Germinal center (tissue), 1 donor: ENCODE measurements around the gene ADAM10.

Source experiments
- DNase-seq: peaks from one replicate; pipeline ENCODE4 v3.0.0; 2012; ENCODE audit warnings: mixed read lengths, low spot score

The ADAM10 gene

DNA sequence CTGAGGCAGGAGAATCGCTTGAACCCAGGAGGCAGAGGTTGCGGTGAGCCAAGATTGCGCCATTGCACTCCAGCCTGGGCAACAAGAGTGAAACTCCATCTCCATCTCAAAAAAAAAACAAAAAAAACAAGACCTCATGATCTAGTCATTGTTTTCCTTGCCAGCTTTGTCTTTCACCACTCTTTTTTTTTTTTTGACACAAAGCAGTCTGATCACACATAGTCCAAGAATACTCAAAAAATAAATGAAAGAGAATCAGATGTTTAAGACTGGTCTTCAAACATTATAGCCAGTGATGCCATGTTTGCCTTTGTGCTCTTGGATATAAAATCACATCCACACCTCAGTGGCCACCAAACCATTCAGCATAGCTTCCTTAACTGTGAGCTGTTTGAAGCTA lies 5.8 kb upstream of the ADAM10 start:
- DNase-seq = no peak

DNA sequence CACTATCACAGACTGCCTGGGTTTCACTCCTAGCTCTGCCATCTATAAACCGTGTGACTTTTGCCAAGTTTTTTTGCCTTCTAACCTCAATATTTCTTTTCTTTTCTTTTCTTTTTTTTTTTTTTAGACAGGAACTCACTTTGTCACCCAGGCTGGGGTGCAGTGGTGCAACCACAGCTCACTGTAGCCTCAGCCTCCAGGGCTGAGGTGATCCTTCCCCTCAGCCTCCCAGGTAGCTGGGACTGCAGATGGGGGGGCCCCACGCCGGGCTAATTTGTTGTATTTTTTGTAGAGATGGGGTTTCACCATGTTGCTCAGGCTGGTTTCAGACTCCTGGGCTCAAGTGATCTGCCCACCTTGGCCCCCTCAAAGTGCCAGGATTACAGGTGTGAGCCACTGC lies 3.2 kb upstream of the ADAM10 start:
- no peak for DNase-seq

DNA sequence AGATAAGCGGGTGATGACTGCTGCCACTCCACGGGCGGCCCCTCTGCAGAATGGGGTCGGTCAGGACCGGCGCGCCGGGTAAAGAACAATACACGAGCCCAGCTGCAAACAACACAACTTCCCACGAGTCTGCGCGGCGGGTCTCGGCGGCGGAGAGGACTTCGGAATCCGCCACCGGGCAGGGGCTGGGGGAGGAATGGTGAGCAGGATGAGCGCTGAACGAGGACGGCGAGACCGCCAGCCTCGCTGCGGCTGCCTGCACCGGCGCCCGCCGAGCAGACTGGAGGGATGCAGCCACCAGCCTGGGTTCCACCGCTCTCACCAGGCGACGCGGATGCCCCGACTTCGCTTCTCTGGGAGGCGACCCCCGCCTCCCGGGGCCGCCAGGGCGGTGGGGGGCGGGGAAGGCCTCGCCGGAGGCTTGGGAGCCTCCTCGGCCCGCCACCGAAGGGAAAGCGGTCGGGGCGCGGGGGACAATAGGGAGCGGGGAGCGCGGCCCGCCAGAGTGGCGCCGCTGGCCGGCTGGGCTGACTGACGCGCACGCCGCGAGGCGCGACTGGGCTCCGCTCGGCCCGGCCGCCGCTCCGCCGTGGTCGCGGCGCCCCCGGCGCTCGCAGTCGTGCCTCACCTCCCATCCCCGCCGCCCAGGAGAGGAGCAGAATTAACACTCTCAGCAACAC lies 515 bp downstream of the ADAM10 start:
- peak; percentile 59 for DNase-seq

DNA sequence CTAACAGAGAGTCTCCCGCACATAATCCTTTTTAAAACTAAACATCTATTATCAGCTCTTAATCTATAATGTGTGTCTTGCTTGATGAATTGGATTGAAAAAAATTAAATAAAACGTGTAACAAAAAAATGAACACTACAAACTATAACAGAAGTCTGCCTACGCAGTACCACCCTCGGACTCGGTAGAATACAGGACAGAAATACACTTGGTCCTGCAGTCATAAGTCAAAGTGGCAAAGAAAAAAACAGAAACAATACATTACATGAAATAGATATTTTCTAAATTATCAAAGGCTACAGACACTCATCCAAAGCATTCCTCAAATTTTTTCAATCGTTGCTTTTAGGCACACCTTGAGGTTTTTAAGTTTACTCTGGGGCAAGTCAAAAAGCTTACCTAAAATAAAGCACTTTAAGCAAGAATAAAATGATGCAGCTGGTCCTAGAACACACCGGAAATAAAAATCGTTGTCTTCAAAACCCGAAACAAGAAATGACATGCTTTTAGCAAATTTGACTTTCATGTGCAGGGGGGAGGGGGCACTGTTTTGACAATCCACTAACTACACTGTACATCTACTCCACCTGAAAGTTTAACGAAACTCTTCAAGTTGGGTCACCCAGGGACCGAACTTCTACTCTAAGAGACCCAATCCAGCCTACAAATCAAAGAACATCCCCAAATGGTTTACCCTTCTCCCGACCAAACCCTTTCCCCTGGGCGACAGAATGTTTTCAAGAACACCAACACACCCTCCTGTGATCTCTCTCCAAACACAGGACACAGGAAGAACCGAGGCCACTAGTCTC lies 1.3 kb downstream of the ADAM10 start:
- DNase-seq = peak; percentile 18

DNA sequence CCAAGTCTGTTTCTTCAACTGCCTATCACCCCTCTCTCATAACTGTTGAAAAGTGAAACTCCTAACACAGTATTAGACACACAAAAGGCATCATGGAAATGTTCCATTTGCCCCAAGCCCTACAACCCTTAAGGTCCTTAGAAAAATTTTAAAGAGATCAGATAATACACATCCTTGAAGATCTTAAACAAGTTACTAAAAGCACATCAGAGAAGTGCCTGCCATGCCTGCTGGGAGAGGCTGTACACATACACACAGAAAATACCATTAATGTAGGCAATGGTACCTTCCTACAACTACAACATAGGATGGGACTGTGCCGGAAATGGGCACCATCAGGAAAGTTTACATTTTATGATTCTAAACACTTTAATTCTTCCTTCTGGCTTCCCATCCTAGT lies 3.3 kb downstream of the ADAM10 start:
- no peak for DNase-seq

DNA sequence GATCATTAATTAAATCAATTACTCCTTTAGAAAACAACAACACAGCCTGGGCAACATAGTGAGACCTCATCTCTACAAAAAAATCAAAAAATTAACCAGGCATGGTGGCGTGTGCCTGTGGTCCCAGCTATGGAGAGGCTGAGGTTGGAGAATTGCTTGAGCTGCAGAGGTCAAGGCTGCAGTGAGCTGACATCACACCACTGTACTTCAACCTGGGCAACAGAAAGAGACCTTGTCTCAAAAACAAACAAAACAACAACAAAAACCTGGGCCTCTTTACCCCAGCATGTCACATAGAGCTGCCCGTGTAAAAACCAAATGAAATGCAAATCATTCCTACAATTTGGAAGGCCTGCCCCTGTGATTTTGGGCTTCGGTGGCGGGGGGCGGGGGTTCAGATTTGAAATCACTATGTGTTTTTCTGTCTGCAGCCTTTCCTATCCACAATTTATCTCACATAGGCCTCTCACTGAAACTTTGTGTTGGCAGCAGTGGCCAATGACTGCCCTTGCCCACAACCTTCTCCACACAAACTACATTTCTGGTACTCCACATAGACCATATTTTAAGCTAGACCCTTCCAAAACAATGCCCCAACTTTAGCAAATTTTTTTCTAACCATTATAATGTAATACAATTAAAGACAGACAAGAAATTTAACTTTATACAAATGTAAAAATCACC lies 6.5 kb downstream of the ADAM10 start:
- DNase-seq = no peak

DNA sequence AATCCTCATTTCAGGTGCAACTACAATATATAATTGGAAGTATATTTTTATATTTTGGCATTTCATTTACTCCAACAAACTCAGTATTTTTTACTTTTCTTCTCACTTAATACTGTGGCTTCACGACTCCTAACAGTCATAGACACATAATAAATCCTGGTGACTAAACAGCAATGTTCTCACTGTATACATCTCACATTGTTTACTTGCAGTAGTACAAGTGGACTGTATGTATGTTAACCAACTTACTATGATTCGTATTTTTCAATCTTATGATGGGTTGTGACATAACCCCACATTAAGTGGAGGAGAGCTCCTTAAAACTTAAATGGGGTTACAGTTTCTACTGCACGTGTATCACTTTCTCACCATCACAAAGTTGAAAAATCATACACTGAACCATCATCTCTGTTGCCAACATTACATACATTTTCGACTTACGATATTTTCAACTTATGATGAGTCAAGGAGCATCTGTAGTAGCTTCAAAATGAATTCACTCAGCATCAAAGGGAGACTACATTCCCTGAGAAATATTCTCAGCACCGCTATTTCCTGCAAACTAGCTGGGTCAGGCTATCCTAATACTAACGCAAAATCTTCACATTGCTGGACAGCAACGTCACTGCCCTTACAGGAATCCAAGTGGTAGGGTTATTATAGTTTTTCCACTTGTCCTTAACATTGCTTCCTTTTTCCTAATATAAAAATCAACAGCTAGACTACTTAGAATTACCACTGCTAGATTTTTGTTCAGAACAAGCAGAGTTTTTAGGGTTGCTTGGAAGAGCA lies 7.3 kb downstream of the ADAM10 start:
- no peak for DNase-seq

DNA sequence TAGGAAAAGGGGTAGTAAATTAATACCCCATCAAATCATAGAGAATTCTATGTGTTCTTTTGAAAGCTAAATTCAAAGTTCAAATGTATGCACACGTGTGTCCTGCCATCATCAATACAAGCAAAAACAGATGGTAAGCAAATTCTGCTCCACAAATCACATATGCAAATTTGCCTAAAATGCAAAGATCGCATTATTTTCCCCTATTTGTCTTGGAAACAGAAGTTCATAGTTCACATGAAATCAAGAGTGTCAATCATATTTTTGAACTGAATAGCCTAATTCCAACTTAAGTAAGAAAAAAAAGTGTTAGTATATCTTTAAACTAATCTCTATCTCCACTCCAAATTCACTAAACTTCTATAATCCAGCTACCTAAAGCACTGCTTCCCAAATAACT lies 8.5 kb downstream of the ADAM10 start:
- no peak for DNase-seq

DNA sequence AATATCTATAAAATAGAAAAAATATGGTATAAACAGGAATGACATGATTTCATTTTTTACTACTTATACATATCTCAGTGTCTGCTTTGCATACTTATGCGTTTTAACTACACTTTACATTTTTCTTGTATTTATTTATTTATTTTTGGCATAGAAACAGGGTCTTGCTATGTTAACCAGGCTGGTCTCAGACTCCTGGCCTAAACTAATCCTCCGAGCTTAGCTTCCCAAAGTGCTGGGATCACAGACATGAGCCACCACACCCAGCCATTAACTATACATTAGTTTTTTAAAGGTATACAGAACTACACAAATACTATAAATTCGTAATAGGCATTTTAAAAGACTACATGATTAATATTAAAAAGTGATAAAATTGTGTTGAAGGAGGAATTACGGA lies 9.1 kb downstream of the ADAM10 start:
- DNase-seq = no peak

DNA sequence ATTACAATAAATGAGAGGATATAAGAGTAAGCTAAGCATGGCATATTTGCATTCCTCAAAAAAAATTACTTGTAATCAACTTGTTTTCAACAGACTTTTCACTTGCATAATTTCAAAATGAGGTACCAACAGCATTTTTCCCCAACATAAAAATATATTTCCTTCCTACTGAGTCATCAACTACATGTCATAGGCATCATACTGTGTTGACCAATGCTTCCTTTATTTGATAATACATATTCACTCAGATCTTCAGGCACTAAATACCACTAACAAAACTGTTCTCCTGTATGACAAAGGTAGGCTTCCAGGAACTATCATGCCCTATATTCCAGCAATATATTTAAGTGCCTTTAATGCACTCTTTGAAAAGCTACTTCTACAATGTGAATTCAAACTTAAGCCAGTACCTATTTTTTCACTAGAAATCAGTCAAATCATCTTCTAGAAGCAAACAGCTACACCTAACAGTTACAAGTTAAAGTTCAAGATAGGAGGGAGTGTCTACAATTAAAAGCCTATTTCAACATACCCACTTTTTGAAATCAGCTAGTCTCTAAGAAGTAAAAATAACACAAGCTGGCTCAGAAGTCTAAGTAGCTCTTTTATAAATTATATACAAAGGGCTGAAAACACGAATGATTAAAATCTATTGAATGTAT lies 11.3 kb downstream of the ADAM10 start:
- DNase-seq = no peak

DNA sequence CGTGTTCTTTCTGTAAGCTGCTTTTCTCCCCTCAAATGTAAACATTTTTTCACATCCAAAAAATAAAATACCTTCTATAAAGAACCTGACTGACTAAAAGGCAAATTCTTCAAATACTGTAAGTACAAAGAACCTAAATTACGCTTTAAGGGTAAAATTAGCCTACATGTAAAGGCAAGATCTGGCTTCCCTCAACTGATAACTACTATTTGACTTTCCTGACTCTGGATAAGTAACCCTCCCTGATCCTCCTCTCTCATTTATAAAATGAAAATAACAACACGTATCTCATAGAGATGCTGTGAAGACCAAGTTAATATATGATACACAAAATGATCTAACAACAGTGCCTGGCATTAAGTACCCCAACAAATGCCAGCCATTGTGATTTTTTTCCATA lies 12.2 kb downstream of the ADAM10 start:
- DNase-seq = no peak

DNA sequence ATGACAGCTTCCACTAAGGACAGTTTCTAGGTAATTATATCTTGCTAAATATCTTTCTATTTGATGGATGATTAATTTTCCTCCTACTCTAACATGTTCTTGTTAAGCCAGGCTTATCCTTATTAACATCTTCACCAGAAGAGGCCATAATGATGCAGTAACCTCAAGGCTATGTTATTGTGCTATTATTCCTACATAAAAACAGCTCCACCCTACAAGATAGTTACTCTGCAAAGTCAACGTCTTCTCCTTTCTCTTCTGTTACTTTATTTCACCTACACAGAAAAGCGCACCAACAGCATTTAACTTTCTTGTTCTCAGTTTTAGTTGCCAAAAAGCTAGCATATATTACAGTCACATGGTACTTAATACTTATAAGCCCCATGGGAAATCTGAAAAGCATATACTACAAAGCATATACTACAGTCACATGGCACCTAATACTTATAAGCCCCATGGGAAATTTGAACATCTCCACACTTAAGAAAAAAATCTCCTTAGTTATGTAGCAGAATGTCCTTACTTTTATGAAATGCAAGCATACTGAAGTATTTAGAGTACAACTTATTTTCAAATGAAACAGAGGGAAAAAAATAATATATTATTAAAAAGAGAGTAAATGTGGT lies 13.4 kb downstream of the ADAM10 start:
- DNase-seq = no peak

DNA sequence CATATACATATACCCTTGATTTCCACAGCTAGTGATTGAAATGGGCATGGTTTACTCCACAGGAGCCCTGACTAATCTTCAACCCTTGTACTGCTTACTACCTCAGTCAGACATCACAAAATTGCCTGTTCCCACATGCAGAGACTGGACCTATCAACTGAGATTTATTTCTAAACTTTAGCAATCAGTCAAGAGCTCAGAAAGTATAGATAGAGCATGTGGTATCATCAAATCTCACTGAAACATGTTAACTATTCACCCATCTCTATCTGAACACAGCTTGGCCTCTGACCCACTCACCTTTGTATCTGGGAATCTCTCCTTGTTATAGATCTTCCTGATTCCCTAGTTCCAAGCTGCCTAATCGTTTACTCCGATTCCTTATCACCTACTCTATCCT lies 14.6 kb downstream of the ADAM10 start:
- DNase-seq = no peak

DNA sequence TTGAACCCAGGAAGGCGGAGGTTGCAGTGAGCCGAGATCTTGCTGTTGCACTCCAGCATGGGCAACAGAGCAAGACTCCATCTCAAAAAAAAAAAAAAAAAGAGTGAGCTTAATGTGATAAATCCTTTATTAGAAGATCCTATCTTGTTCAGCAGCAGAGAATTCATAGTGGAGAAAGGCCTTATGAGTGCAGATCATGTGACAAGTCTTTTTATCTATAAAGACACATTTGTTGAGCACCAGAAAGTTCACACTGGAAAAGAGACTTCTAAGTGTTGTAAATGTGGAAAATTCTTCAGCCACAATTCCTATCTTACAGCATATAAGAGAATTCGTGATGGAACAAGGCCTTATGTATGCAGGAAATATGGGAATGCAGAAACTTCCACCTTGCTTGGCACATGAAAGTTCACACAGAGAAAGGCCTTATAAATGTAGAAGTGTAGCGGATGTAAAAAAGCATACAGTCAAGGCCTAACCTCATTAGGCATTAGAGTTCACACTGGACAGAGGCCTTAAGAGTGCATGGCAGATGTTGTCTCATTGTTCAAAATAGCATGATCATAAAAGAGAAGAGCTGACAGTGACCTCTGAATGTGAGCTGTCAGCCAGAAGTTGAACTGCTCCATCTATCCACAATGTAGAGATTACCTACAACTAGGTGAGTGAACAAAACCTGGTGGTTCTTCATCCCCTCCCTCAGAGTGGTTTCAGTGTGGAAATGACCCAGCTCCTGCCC lies 16.7 kb downstream of the ADAM10 start:
- DNase-seq = no peak

DNA sequence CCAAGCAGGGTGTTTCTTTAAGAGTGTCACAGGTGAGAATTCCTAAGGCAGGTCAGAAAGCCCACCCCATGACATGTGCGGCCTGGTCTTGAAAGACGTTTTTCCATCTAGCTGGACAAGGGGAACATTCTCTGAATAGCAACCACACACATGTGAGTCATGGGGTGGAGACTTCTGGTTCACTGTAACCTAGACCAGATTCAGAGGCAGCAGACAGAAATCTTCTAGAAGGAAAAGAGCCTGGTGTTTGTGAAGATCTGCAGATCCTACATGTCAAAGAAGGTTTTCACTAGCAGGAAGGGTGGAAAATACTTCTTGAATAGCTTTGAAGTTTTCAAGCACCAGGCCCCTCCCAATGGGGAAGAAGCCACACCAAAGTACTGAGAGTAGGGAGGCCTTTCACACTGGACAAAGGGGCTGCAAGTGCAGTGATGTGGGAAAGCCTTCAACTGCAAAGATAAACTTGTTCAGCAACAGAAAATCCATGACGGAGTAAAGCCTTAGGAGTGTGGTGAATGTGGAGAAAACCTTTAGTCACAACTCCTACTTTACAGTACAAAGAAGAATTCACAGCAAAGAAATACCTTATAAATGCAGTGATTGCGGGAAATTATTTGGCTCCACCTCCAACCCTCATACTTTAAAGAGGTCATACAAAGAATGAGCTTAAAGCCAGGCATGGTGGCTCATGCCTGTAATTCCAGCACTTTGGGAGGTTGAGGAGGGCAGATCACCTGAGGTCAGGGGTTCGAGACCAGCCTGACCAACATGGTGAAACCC lies 17.6 kb downstream of the ADAM10 start:
- DNase-seq = no peak

DNA sequence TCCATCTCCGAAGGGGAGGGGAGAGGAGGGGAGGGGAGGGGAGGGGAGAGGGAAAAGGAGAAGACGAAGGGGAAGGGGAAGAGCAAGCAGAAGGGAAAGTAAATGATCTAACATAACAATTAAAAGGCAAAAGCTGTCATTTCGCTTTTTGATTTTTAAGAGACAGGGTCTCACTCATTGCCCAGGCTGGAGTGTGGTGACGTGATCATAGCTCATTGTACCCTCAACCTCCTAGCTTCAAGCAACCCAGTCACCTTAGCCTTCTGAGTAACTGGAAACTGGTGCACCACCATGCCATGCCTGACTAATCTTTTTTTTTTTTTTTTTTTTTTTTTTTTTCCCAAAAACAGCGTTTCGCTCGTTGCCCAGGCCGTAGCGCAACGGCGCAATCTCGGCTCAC lies 22.6 kb downstream of the ADAM10 start:
- no peak for DNase-seq

DNA sequence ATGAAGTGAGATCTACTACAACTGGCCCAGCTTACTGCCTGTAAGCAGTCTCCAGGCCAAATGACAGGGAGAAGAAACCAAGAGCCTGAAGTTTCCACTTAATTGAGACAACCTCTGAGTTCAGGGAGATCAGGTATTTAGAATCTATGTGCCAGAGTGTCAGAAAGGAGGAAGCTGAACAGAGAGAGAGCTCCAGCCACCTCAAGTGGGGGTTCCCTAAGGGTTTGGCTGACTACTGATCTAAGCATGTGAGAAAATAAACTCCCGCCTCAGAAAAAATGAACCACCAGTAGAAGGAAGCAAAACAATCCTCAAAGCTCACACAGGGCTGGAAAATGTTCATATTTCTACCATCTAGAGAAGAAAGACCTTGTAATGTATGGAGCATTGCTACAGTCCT lies 25.0 kb downstream of the ADAM10 start:
- peak; percentile 51 for DNase-seq

DNA sequence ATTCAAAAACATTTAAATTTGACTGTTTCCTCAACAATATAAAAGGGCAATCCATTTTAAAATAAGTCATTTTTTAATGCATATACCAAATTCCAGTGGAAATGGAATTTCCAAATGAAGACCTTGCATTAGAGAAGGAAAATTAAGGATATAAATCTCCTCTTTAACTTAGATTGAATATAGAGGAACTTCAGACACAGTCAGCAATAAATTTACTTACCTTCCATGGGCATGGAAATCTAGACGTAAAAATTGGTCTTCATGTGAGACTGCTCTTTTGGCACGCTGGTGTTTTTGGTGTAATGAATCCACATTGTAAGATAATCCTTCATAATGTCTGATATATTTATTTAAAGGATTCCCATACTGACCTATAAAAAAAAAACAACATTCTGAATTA lies 32.1 kb downstream of the ADAM10 start:
- no peak for DNase-seq

DNA sequence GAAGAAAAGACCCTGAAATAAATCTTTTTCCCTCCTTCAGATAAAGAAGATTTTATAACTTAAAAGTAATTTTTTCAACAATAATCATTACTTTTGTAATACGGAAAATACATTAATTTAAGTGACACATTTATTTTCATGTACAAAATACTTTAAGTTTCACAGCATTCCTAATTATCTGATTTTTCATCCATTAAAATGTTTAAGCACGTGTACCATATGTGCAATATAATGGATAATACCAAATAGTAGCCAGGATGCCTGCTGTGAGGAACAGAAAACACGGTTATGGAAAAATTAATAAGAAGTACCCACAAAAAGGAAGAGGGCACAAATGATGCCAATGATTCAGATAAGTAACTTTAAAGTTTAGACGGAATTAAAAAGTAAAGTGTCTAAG lies 33.5 kb downstream of the ADAM10 start:
- no peak for DNase-seq
